D721Med (cell line): ENCODE results near the gene ROBO1.

ENCODE experiments used
- DNase-seq: peaks from one replicate; pipeline ENCODE4 v3.0.0; 2011; ENCODE audit warnings: low spot score; ENCODE audit not compliant: insufficient read length
- FAIRE-seq: peaks from 2 replicates; lab custom pipeline; 2011; peaks lifted over from hg19 to GRCh38; lab: Jason Lieb, UNC
- CTCF ChIP-seq: IDR thresholded peaks from 2 replicates; pipeline ENCODE4 v1.5.1; 2012; ENCODE audit warnings: mild to moderate bottlenecking, control low read depth; ENCODE audit not compliant: insufficient read depth; ENCODE audit errors: missing control alignments

Gene ROBO1

GRCh38 chr3:79568938-79569337 is 198.9 kb downstream of the ROBO1 start:
- no peak for TF ChIP-seq CTCF
- FAIRE-seq: no peak
- DNase-seq: no peak

GRCh38 chr3:79564192-79564591 is 203.6 kb downstream of the ROBO1 start:
- no peak for TF ChIP-seq CTCF
- DNase-seq (no peak), FAIRE-seq (no peak)

GRCh38 chr3:79560698-79561097 is 207.1 kb downstream of the ROBO1 start:
- TF ChIP-seq CTCF: no peak
- no peak for FAIRE-seq

GRCh38 chr3:79558943-79559342 is 208.9 kb downstream of the ROBO1 start:
- FAIRE-seq: no peak
- TF ChIP-seq CTCF: no peak
- DNase-seq: no peak

More at GRCh38 chr3:79560698-79561097, 207.1 kb downstream of the ROBO1 start:
- no peak for DNase-seq

- FAIRE-seq: no peak
- TF ChIP-seq CTCF: no peak
- DNase-seq: no peak
Observed at GRCh38 chr3:79555655-79556054, 212.1 kb downstream of the ROBO1 start.

GRCh38 chr3:79551997-79552396 is 215.8 kb downstream of the ROBO1 start:
- FAIRE-seq (no peak), DNase-seq (no peak)
- TF ChIP-seq CTCF: no peak

GRCh38 chr3:79551321-79551892 is 216.4 kb downstream of the ROBO1 start:
- no peak for TF ChIP-seq CTCF
- no peak for DNase-seq
- no peak for FAIRE-seq
